GM10248 (cell line): ENCODE measurements around the gene EML3.
A peak's percentile ranks its signal among the peaks of the same experiment; 100 is the strongest.
"Not testable (repeated sequence)": the region's sequence is repeated elsewhere in the genome, so short reads cannot be mapped to it uniquely, and the experiment has no call there.

Source experiments
- CTCF ChIA-PET: fragments of 300-600 bp; sonication (Branson Sonifier 250); formaldehyde crosslinking; extraction: SDS; loops from one replicate; lab custom pipeline; 2021; ENCODE audit warnings: antibody characterized with exemption; lab: Yijun Ruan, JAX
- POLR2A ChIA-PET: fragments of 350-650 bp; sonication (Branson Sonifier 250); formaldehyde crosslinking; extraction: SDS; loops from one replicate; lab custom pipeline; 2020; ENCODE audit warnings: antibody characterized with exemption; lab: Yijun Ruan, JAX
- DNase-seq: peaks from one replicate; pipeline ENCODE4 v3.0.0; 2012; ENCODE audit errors: extremely low spot score
- CTCF ChIP-seq: IDR thresholded peaks from 2 replicates; pipeline ENCODE4 v1.5.1; 2012; ENCODE audit warnings: mild to moderate bottlenecking, low read depth; ENCODE audit errors: extremely low read depth, missing control alignments, control extremely low read depth

EML3 gene

DNA sequence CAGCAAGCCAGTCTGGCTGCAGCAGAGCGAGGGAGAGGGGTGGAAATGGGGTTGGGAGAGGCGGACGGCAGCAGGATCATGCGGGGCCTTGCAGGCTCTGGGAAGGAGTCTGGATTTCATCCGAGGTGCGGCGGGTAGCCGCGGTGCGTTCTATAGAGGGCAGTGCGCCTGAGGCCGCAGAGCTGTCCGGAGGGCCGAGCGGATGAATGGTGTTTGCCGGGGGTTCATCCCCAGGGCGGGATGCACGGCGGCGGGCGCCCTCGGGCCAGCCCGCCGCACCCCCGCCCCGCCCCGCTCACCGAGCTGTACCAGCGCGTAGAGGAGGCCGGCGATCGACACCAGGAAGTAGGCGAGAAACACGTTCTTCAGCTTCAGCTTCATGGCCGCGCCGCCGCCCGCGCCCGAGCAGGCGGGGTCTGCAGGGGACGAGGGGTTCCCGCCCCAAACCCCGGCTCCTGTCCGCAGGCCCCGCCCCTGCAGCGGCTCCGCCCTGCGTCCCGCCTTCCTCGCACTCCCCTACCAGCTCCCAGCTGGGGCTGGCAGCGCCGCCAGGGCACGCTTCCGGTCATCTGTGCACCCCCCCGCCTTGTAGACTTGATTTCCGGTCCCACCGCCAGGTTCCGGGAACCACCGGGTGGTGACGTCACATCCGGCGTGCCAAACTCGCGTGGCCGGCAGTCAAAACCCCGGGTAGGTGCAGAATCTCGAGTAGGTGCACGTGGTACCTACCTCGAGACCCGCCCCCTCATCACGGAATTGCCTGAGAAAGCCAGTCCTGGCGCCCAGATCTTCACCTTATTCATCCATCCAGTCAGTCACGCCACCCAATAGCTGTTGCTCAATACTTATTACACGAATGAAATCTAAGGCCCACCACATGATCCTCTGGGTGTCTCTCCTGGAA, 9.2 kb upstream of the EML3 start, which contains the start of gene B3GAT3:
Gene B3GAT3, minus strand, starts transcription at position 420 of the 904 bp plus-strand sequence. Its CDS starts 39 bp downstream, at position 381.
- CTCF ChIA-PET: interaction anchor here (0.8 to 4.9 kb wide), 18 partner anchors 8 to 197 kb away, joined by 3 to 43 read pairs (median 4); partner anchors contain the start of genes C11orf98, CSKMT, EML3 and GANAB
- POLR2A ChIA-PET: interaction anchor here (0.7 to 2.5 kb wide), 8 partner anchors 20 to 219 kb away, joined by 3 to 23 read pairs (median 4); partner anchors contain the start of genes C11orf98, CSKMT, INTS5 and MTA2
- peak; percentile 98 for DNase-seq
- no peak for TF ChIP-seq CTCF

DNA sequence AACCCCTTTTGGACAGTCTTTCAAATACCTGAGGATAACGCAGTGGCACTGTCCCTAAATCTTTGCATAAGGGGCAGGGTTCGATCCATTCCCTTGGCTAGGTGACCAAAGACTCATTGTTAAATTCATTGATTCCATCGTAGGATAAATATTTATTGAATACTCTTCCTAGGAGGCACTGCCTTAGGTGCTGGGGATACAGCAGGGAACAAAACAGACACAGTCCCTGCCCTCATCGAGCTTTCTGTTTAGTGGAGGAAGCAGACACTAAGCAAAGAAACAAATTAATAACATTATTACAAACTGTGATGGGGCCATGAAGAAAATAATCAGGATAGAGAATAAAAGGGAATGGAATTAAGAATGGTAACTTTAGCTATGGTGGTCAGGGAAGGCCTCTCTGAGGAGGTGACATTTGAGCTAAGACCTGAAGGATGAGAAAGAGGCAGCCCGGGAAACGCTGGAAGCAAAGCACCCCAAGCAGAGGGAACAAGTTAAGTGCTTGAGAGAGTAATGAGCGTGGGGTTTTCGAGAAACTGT, 8.5 kb upstream of the EML3 start:
- CTCF ChIA-PET: interaction anchor here (0.8 to 4.9 kb wide), 10 partner anchors 9 to 197 kb away, joined by 3 to 43 read pairs (median 4); partner anchors contain the start of genes C11orf98, CSKMT, EML3 and MTA2
- POLR2A ChIA-PET: interaction anchor here (0.6 to 1.4 kb wide), 5 partner anchors 20 to 220 kb away, joined by 3 to 14 read pairs (median 4); partner anchors contain the start of gene TUT1
- no peak for DNase-seq
- no peak for TF ChIP-seq CTCF

- CTCF ChIA-PET, DNase-seq, POLR2A ChIA-PET: not testable (repeated sequence)
These were observed 4.4 kb upstream of the EML3 start for GRCh38 chr11:62616957-62617356.

DNA sequence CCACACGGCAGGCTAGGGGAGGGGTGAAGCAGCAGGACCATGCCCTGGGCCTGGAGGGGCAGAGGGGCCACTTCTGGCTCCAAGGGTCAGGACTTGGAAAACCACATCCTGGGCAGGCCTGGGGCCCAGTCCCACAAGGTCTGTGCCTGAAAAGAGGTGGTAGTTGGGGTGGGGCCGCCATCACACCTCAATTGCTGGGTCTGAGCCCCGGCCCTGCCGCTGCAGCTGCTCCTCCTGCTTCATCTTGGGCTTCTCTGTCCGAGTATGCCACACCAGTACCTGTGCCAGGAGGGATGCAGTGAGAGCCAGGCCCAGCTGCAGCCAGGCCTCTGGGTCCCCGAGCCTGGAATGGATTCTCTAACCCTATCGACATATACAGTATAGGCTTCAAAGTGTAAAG, 2.9 kb upstream of the EML3 start:
- TF ChIP-seq CTCF: no peak
- no peak for DNase-seq
- CTCF ChIA-PET: no interaction called here
- POLR2A ChIA-PET: no interaction called here

GRCh38 chr11:62614275-62614674, 1.7 kb upstream of the EML3 start:
- no peak for DNase-seq
- ChIA-PET POLR2A (no interaction called here), CTCF (interaction anchor here (1.1 to 1.5 kb wide), 4 partner anchors 8 to 26 kb away, joined by 3 to 4 read pairs (median 4); no protein-coding TSS in a partner anchor)
- TF ChIP-seq CTCF: no peak

GRCh38 chr11:62613291-62613778, 760 bp upstream of the EML3 start:
- TF ChIP-seq CTCF: no peak
- POLR2A ChIA-PET: no interaction called here
- CTCF ChIA-PET: interaction anchor here (0.8 to 3.7 kb wide), 8 partner anchors 7 to 240 kb away, joined by 3 to 43 read pairs (median 4); partner anchors contain the start of genes B3GAT3 and TUT1
- DNase-seq: no peak
